A549 (cell line): ENCODE data around the gene PRKG1. TPM values are rescaled to one million over a fixed set of nuclear protein-coding genes. Genes with fewer than 3 reads are reported as not detected.

Source experiments
- ATAC-seq, 2 experiments: fragments of 200-7000 bp in 1 of 2; fragments of >200 bp in 1 of 2; cut with Nextera tagmentation in 1 of 2; cut with Tn5 transposase in 1 of 2; 3 replicates each; pipeline versions ENCODE4 v1.8.0 to v1.9.1; 2018 to 2020; ENCODE audit warnings: mild to moderate bottlenecking in 1 of 2, moderate library complexity in 1 of 2
- CTCF ChIA-PET: fragments of 300-600 bp; sonication (Branson Sonifier 250); formaldehyde crosslinking; extraction: SDS; loops from one replicate; lab custom pipeline; 2021; ENCODE audit warnings: antibody characterized with exemption, inconsistent platforms; lab: Yijun Ruan, JAX
- POLR2A ChIA-PET: fragments of 350-600 bp; formaldehyde crosslinking; extraction: SDS; loops from one replicate; lab custom pipeline; 2021; ENCODE audit warnings: antibody characterized with exemption, inconsistent platforms; lab: Yijun Ruan, JAX
- DNase-seq, 2 experiments: peaks; one replicate each; pipeline versions ENCODE4 v3.0.0 to v3.0.0-alpha.2; 2011 to 2016; ENCODE audit warnings: low read depth in 1 of 2, low spot score in 1 of 2
- FAIRE-seq: peaks from 2 replicates; lab custom pipeline; 2011; peaks lifted over from hg19 to GRCh38; lab: Jason Lieb, UNC
- H3K27ac ChIP-seq, 2 experiments: fragments of >200 bp; sonication (Bioruptor Twin); formaldehyde crosslinking; 3 replicates each; pipeline ENCODE4 v1.5.1; 2016 to 2017
- H3K4me1 ChIP-seq: fragments of >200 bp; sonication (Bioruptor Twin); formaldehyde crosslinking; 3 replicates; pipeline ENCODE4 v1.6.1; 2016
- H3K4me2 ChIP-seq: fragments of >200 bp; sonication (Bioruptor Twin); formaldehyde crosslinking; 3 replicates; pipeline ENCODE4 v1.6.1; 2016
- H3K4me3 ChIP-seq: fragments of >200 bp; sonication (Bioruptor Twin); formaldehyde crosslinking; 3 replicates; pipeline ENCODE4 v1.5.1; 2016
- H3K9me3 ChIP-seq: fragments of >200 bp; sonication (Bioruptor Twin); formaldehyde crosslinking; 3 replicates; pipeline ENCODE4 v1.6.1; 2016
- ATOH8 ChIP-seq: fragments of 250-450 bp; sonication (Bioruptor Pico); IDR thresholded peaks from 2 replicates; pipeline ENCODE4 v1.5.0; 2020; ENCODE audit warnings: low read depth, mild to moderate bottlenecking, moderate library complexity
- BHLHE40 ChIP-seq: IDR thresholded peaks from 2 replicates; pipeline ENCODE4 v1.6.1; 2012; ENCODE audit warnings: low read depth, low read length, inconsistent platforms
- CBX8 ChIP-seq: fragments of 200-600 bp; sonication (generic); IDR thresholded peaks from 2 replicates; pipeline ENCODE4 v1.6.1; 2016
- CHD4 ChIP-seq: fragments of 200-600 bp; sonication (generic); IDR thresholded peaks from 2 replicates; pipeline ENCODE4 v1.6.1; 2016; ENCODE audit warnings: antibody characterized with exemption, mild to moderate bottlenecking, borderline replicate concordance
- CTCF ChIP-seq: fragments of >200 bp; sonication (Bioruptor Twin); formaldehyde crosslinking; IDR thresholded peaks from 3 replicates; pipeline ENCODE4 v1.5.1; 2016
- EHMT2 ChIP-seq: fragments of 200-600 bp; sonication (generic); IDR thresholded peaks from 2 replicates; pipeline ENCODE4 v1.6.1; 2016; ENCODE audit warnings: antibody characterized with exemption, low read depth, mild to moderate bottlenecking, moderate library complexity
- ELK1 ChIP-seq: fragments of 150-350 bp; IDR thresholded peaks from 2 replicates; pipeline ENCODE4 v1.6.1; 2014; ENCODE audit warnings: low read depth, mild to moderate bottlenecking, low read length
- EP300 ChIP-seq, 2 experiments: fragments of >200 bp; sonication (Bioruptor Twin); formaldehyde crosslinking; IDR thresholded peaks; 2 replicates in 1 of 2; 3 replicates in 1 of 2; pipeline ENCODE4 v1.6.1; 2016 to 2017
- ESRRA ChIP-seq: fragments of 150-350 bp; IDR thresholded peaks from 2 replicates; pipeline ENCODE4 v1.6.1; 2014; ENCODE audit warnings: mild to moderate bottlenecking, low read length, borderline replicate concordance
- HEYL ChIP-seq: fragments of 250-450 bp; sonication (Bioruptor Pico); IDR thresholded peaks from 2 replicates; pipeline ENCODE4 v1.8.0; 2021; ENCODE audit warnings: mild to moderate bottlenecking, moderate library complexity
- HMGXB4 ChIP-seq: fragments of 250-450 bp; sonication (Bioruptor Pico); IDR thresholded peaks from 2 replicates; pipeline ENCODE4 v1.5.0; 2021; ENCODE audit warnings: mild to moderate bottlenecking, moderate library complexity, borderline replicate concordance
- JUNB ChIP-seq: fragments of >200 bp; sonication (Bioruptor Twin); formaldehyde crosslinking; IDR thresholded peaks from 2 replicates; pipeline ENCODE4 v1.6.1; 2016
- KDM1A ChIP-seq: fragments of 200-600 bp; sonication (generic); IDR thresholded peaks from 2 replicates; pipeline ENCODE4 v1.6.1; 2016; ENCODE audit warnings: low read depth, mild to moderate bottlenecking
- NPAS2 ChIP-seq: fragments of 250-450 bp; sonication (Bioruptor Pico); IDR thresholded peaks from 2 replicates; pipeline ENCODE4 v1.8.0; 2022; ENCODE audit warnings: mild to moderate bottlenecking, moderate library complexity, borderline replicate concordance
- PBX3 ChIP-seq: IDR thresholded peaks from 2 replicates; pipeline ENCODE4 v1.6.1; 2012
- POLR2A ChIP-seq: IDR thresholded peaks from 2 replicates; pipeline ENCODE4 v1.6.1; 2012; ENCODE audit warnings: mild to moderate bottlenecking, low read length
- SMC3 ChIP-seq: fragments of >200 bp; sonication (Bioruptor Twin); formaldehyde crosslinking; IDR thresholded peaks from 3 replicates; pipeline ENCODE4 v1.6.1; 2018; ENCODE audit warnings: inconsistent platforms
- TFCP2L1 ChIP-seq: fragments of 250-450 bp; sonication (Bioruptor Pico); IDR thresholded peaks from 2 replicates; pipeline ENCODE4 v1.5.0; 2021; ENCODE audit warnings: mild to moderate bottlenecking
- USF2 ChIP-seq: fragments of 450-650 bp; IDR thresholded peaks from 2 replicates; pipeline ENCODE4 v1.6.1; 2014; ENCODE audit warnings: antibody characterized with exemption
- ZNF302 ChIP-seq: fragments of 250-450 bp; sonication (Bioruptor Pico); IDR thresholded peaks from 2 replicates; pipeline ENCODE4 v1.9.0; 2021; ENCODE audit warnings: inconsistent platforms, mild to moderate bottlenecking, moderate library complexity
- WGBS: methylation state at CpG from one replicate; pipeline ENCODE4 v1.1.6; 2017; ENCODE audit errors: missing lambda C conversion rate; 5-methylcytosine and 5-hydroxymethylcytosine counted together
- polyA plus RNA-seq, 4 experiments: library from polyadenylated mRNA; depleted of rRNA in 3 of 4; stranded (reverse); fragments of >200 nt; fragmentation: RNase III in 1 of 4; extraction: RNeasy Plus Mini Kit Qiagen cat#74134 plus additional on column Dnase treatment in 1 of 4; gene quantifications; 2 replicates in 3 of 4; 3 replicates in 1 of 4; pipeline ENCODE4 v1.2.3, GENCODE V29; 2011 to 2017

The PRKG1 gene
- polyA plus RNA-seq, 2 of the 4 experiments (the other 2 are of a cell fraction): not detected

GRCh38 chr10:51244748-51245490 lies 170.6 kb downstream of the PRKG1 start:
- under 1% methylated on average over 4 of the region's 4 CpGs for WGBS
- Histone ChIP-seq H3K4me3 (no peak overlapping the region), H3K4me2 (no peak overlapping the region), H3K4me1 (no peaks in the 10 kb centered on the region), H3K27ac (no peak overlapping the region), H3K9me3 (no peaks in the 10 kb centered on the region)
- TF ChIP-seq ZNF302: no peak
- TF ChIP-seq HMGXB4 (CRISPR knock-in tag): no peak
- TF ChIP-seq KDM1A: no peak
- no peak for TF ChIP-seq USF2
- no peak for TF ChIP-seq HEYL
- TF ChIP-seq POLR2A: no peak
- TF ChIP-seq NPAS2: no peak
- TF ChIP-seq CBX8: no peak
- no peak for TF ChIP-seq EP300 (IDR thresholded peaks at IDR 0.05)
- no peak for TF ChIP-seq TFCP2L1 (CRISPR knock-in tag)
- no peak for DNase-seq
- ChIA-PET POLR2A (no interaction called here), CTCF (interaction anchor here (0.6 kb wide), 1 partner anchor 1322 kb away, joined by 4 read pairs; no protein-coding TSS in a partner anchor)
- FAIRE-seq: no peak
- no peak for ATAC-seq

- ChIA-PET POLR2A (no interaction called here), CTCF (no interaction called here)
- 0% methylated on average over 1 of the region's 1 CpG for WGBS
- no peak overlapping the region for H3K4me3 ChIP-seq
- TF ChIP-seq ESRRA (no peak), EP300 (IDR thresholded peaks at IDR 0.05) (no peak), ELK1 (no peak), CTCF (no peak), TFCP2L1 (CRISPR knock-in tag) (no peak), JUNB (no peak), ATOH8 (CRISPR knock-in tag) (no peak), NPAS2 (no peak), CHD4 (no peak), SMC3 (no peak), EHMT2 (no peak), ZNF302 (no peak), BHLHE40 (no peak), PBX3 (no peak)
- no peak overlapping the region for H3K4me2 ChIP-seq
- no peak overlapping the region for H3K27ac ChIP-seq
- no peaks in the 10 kb centered on the region for H3K9me3 ChIP-seq
- H3K4me1 ChIP-seq: no peaks in the 10 kb centered on the region
- DNase-seq: no peak
- ATAC-seq: no peak
- FAIRE-seq: no peak
These were observed 171.9 kb downstream of the PRKG1 start for GRCh38 chr10:51246156-51246555.
